IPS DF 4.7 (cell line): ENCODE data around the gene MAEA.

Experiments used
- DNase-seq: peaks from one replicate; pipeline ENCODE4 v3.0.0-alpha.2; 2013; ENCODE audit warnings: low spot score; ENCODE audit errors: extremely low read depth

MAEA gene

GRCh38 chr4:1377606-1378261, 88.0 kb downstream of the MAEA start:
- no peak for DNase-seq

GRCh38 chr4:1378559-1379231, 89.0 kb downstream of the MAEA start:
- no peak for DNase-seq

GRCh38 chr4:1379351-1379781, 89.7 kb downstream of the MAEA start:
- no peak for DNase-seq

GRCh38 chr4:1379801-1380331, 90.2 kb downstream of the MAEA start:
- no peak for DNase-seq

GRCh38 chr4:1380368-1381151, 90.9 kb downstream of the MAEA start:
- DNase-seq: no peak

- no peak for DNase-seq
Observed at GRCh38 chr4:1381181-1381621, 91.5 kb downstream of the MAEA start.

- DNase-seq: no peak
Observed at GRCh38 chr4:1381944-1382541, 92.4 kb downstream of the MAEA start.

GRCh38 chr4:1382776-1383727, 93.4 kb downstream of the MAEA start:
- DNase-seq: no peak

GRCh38 chr4:1383728-1384591, 94.3 kb downstream of the MAEA start:
- DNase-seq: no peak

GRCh38 chr4:1384675-1385372, 95.1 kb downstream of the MAEA start:
- no peak for DNase-seq

GRCh38 chr4:1385373-1386340, 96.0 kb downstream of the MAEA start:
- DNase-seq: no peak
